ENCODE data around the gene SPON1. TPM values are rescaled to one million over a fixed set of nuclear protein-coding genes. Genes with fewer than 3 reads are reported as not detected.
A peak's percentile ranks its signal among the peaks of the same experiment; 100 is the strongest.

Gene SPON1
- total and polyA plus RNA-seq, 10 of the 15 experiments (the other 5 are each of a cell fraction or from before 2014, with no cell fraction given), result 0.13 to 1.1 (median 0.18) TPM; not detected in 5

DNA sequence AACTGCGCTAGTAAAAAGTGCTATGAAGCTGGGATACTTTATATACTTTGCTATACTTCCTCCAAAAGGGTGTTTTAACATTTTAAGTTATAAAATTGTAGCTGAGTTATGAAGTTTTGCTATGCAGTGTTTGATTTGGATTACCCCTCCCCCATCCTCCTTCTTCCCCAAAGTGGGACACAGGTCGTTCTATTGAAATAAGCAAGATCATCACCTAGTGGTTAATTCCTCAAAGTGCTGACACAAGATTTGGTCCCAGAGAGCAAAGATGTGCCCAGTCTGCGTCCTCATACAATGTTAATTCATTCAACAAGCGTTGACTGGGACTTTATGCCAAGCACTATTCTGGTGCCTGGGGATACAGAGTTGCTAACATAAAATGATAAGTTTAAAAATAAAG lies 78.5 kb downstream of the SPON1 start:
- TF ChIP-seq, protein P1, sequence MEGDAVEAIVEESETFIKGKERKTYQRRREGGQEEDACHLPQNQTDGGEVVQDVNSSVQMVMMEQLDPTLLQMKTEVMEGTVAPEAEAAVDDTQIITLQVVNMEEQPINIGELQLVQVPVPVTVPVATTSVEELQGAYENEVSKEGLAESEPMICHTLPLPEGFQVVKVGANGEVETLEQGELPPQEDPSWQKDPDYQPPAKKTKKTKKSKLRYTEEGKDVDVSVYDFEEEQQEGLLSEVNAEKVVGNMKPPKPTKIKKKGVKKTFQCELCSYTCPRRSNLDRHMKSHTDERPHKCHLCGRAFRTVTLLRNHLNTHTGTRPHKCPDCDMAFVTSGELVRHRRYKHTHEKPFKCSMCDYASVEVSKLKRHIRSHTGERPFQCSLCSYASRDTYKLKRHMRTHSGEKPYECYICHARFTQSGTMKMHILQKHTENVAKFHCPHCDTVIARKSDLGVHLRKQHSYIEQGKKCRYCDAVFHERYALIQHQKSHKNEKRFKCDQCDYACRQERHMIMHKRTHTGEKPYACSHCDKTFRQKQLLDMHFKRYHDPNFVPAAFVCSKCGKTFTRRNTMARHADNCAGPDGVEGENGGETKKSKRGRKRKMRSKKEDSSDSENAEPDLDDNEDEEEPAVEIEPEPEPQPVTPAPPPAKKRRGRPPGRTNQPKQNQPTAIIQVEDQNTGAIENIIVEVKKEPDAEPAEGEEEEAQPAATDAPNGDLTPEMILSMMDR (IDR thresholded peaks at IDR 0.05 in 2 of 3, conservative IDR thresholded peaks at IDR 0.05 in 1 of 3; ENCODE audit: control insufficient read depth in 2 of 3, extremely low read depth in 1 of 3, insufficient read depth in 1 of 3, low read depth in 3 of 3, low read length in 3 of 3), result 0 out of 6 replicates have a peak, but pooled peaks of 1 of the 3 experiments have one; percentile 19
- TF ChIP-seq ETV6 (conservative IDR thresholded peaks at IDR 0.05 in 1 of 2, IDR thresholded peaks at IDR 0.05 in 1 of 2; ENCODE audit: borderline replicate concordance in 1 of 2, low read depth in 1 of 2), result no peak
- in situ Hi-C loops (cut with MboI), result no loop called here
- no peak overlapping the region for H3K4me2 ChIP-seq (ENCODE audit: control insufficient read depth, insufficient read depth)
- FAIRE-seq (no peak), DNase-seq (ENCODE audit: low read depth, low spot score) (no peak), ATAC-seq (no peak)
- ChIA-PET POLR2A (no interaction called here), SMC1A (ENCODE audit: uncharacterized antibody, unreplicated experiment) (no interaction called here), RAD21 (ENCODE audit: unreplicated experiment) (no interaction called here), CTCF (no interaction called here)
- intact Hi-C loops (cut with micrococcal nuclease; ENCODE audit: unreplicated experiment), result no loop called here
- 21% methylated on average over 4 of the region's 4 CpGs for WGBS (ENCODE audit: insufficient coverage, insufficient replicate concordance, low lambda C conversion rate, missing lambda C conversion rate)
- no peak overlapping the region for H3K27ac ChIP-seq (ENCODE audit: control insufficient read depth, insufficient read depth)
- no peaks in the 10 kb centered on the region for H4K20me1 ChIP-seq (ENCODE audit: control insufficient read depth, insufficient read depth)
- H3K36me3 ChIP-seq (ENCODE audit: control insufficient read depth in 2 of 2, insufficient read depth in 2 of 2, low read length in 1 of 2), result no peaks in the 10 kb centered on the region
- H3K79me2 ChIP-seq (ENCODE audit: control insufficient read depth, insufficient read depth, low read length), result no peaks in the 10 kb centered on the region
- no TSS peak for BruUV-seq (replicated peaks)
- H3K4me1 ChIP-seq (ENCODE audit: control insufficient read depth, insufficient read depth, low read length), result no peaks in the 10 kb centered on the region
- H3K4me3 ChIP-seq, result no peak overlapping the region
- no peaks in the 10 kb centered on the region for H3K9me3 ChIP-seq (replicated peaks; ENCODE audit: control insufficient read depth, insufficient read depth, low read length)
- H3K9ac ChIP-seq (ENCODE audit: control insufficient read depth, insufficient read depth, low read length), result no peak overlapping the region
- no peaks in the 10 kb centered on the region for H3K27me3 ChIP-seq (replicated peaks in 1 of 2; ENCODE audit: control insufficient read depth in 2 of 2, insufficient read depth in 2 of 2, low read length in 1 of 2)
- no peak overlapping the region for H2AFZ ChIP-seq (ENCODE audit: control insufficient read depth, low read depth, low read length)

DNA sequence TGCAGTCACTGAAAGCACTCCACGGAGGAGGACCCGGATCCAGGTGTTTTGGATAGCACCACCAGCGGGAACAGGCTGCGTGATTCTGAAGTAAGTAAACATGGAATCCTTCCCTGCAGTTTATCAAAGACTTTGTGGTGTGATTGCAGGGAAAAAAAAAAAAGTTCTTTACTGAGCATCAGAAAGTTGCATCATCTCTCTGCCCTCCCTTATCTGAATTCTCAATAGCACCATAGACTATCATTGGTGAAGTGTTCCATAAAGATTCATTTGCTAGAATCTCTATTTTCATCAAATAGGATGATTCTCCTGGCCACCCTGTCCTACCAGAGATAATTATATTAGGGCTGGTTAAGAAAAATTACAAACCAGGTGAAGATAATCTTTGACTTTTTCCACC lies 79.0 kb downstream of the SPON1 start:
- Histone ChIP-seq H4K20me1 (ENCODE audit: control insufficient read depth, insufficient read depth) (no peaks in the 10 kb centered on the region), H3K4me3 (no peak overlapping the region), H3K27me3 (replicated peaks in 1 of 2; ENCODE audit: control insufficient read depth in 2 of 2, insufficient read depth in 2 of 2, low read length in 1 of 2) (no peaks in the 10 kb centered on the region), H2AFZ (ENCODE audit: control insufficient read depth, low read depth, low read length) (no peak overlapping the region), H3K4me2 (ENCODE audit: control insufficient read depth, insufficient read depth) (no peak overlapping the region), H3K36me3 (ENCODE audit: control insufficient read depth in 2 of 2, insufficient read depth in 2 of 2, low read length in 1 of 2) (no peaks in the 10 kb centered on the region), H3K9ac (ENCODE audit: control insufficient read depth, insufficient read depth, low read length) (no peak overlapping the region), H3K79me2 (ENCODE audit: control insufficient read depth, insufficient read depth, low read length) (no peaks in the 10 kb centered on the region), H3K4me1 (ENCODE audit: control insufficient read depth, insufficient read depth, low read length) (no peaks in the 10 kb centered on the region), H3K9me3 (replicated peaks; ENCODE audit: control insufficient read depth, insufficient read depth, low read length) (no peaks in the 10 kb centered on the region), H3K27ac (ENCODE audit: control insufficient read depth, insufficient read depth) (no peak overlapping the region)
- TF ChIP-seq, protein P2, sequence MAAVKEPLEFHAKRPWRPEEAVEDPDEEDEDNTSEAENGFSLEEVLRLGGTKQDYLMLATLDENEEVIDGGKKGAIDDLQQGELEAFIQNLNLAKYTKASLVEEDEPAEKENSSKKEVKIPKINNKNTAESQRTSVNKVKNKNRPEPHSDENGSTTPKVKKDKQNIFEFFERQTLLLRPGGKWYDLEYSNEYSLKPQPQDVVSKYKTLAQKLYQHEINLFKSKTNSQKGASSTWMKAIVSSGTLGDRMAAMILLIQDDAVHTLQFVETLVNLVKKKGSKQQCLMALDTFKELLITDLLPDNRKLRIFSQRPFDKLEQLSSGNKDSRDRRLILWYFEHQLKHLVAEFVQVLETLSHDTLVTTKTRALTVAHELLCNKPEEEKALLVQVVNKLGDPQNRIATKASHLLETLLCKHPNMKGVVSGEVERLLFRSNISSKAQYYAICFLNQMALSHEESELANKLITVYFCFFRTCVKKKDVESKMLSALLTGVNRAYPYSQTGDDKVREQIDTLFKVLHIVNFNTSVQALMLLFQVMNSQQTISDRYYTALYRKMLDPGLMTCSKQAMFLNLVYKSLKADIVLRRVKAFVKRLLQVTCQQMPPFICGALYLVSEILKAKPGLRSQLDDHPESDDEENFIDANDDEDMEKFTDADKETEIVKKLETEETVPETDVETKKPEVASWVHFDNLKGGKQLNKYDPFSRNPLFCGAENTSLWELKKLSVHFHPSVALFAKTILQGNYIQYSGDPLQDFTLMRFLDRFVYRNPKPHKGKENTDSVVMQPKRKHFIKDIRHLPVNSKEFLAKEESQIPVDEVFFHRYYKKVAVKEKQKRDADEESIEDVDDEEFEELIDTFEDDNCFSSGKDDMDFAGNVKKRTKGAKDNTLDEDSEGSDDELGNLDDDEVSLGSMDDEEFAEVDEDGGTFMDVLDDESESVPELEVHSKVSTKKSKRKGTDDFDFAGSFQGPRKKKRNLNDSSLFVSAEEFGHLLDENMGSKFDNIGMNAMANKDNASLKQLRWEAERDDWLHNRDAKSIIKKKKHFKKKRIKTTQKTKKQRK (IDR thresholded peaks at IDR 0.05; ENCODE audit: low read depth, low read length), result no peak
- no peak for TF ChIP-seq CHD1 (IDR thresholded peaks at IDR 0.05; ENCODE audit: low read depth, low read length)
- no peak for TF ChIP-seq FOXK2 (IDR thresholded peaks at IDR 0.05)
- no peak for TF ChIP-seq CREB1 (IDR thresholded peaks at IDR 0.05; ENCODE audit: low read depth)
- no peak for TF ChIP-seq RUNX3 (IDR thresholded peaks at IDR 0.05; ENCODE audit: low read length)
- TF ChIP-seq SIN3A (IDR thresholded peaks at IDR 0.05; ENCODE audit: low read depth, low read length), result no peak
- in situ Hi-C loops (cut with MboI) (no loop called here), intact Hi-C loops (cut with micrococcal nuclease; ENCODE audit: unreplicated experiment) (no loop called here)
- RAD21 ChIA-PET (ENCODE audit: unreplicated experiment), result no interaction called here
- no TSS peak for BruUV-seq (replicated peaks)
- ATAC-seq (no peak), FAIRE-seq (no peak), DNase-seq (ENCODE audit: low read depth, low spot score) (no peak)
- 13% methylated on average over 4 of the region's 4 CpGs for WGBS (ENCODE audit: insufficient coverage, insufficient replicate concordance, low lambda C conversion rate, missing lambda C conversion rate)
- POLR2A ChIA-PET, result no interaction called here
- CTCF ChIA-PET, result no interaction called here
- SMC1A ChIA-PET (ENCODE audit: uncharacterized antibody, unreplicated experiment), result no interaction called here
